GM10266 (cell line): ENCODE measurements around the gene MAP1LC3C.
"Not testable (repeated sequence)": the region's sequence is repeated elsewhere in the genome, so short reads cannot be mapped to it uniquely, and the experiment has no call there.

ENCODE experiments used
- DNase-seq: peaks from one replicate; pipeline ENCODE4 v3.0.0; 2012; ENCODE audit errors: extremely low spot score
- TF ChIP-seq, protein P1 (sequence below): IDR thresholded peaks from 2 replicates; pipeline ENCODE4 v1.5.1; 2012; ENCODE audit warnings: mild to moderate bottlenecking, low read depth; ENCODE audit not compliant: control insufficient read depth, insufficient read depth; ENCODE audit errors: missing control alignments

MAP1LC3C gene

DNA sequence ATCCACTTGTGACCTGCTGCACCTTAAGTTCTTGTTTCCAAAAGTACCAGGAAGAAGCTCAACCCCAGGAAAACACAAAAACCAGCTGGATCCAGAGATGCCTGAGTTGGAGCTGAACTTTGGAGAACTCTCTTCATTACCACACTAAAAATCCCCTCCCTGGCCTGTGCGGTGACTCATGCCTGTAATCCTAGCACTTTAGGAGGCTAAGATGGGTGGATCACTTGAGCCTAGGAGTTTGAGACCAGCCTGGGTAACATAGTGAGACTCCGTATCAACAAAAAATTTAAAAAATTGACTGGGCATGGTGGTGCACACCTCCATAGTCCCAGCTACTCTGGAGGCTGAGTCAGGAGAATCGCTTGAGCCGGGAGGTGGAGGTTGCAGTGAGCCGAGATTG, 6.2 kb downstream of the MAP1LC3C start:
- TF ChIP-seq, protein P1, sequence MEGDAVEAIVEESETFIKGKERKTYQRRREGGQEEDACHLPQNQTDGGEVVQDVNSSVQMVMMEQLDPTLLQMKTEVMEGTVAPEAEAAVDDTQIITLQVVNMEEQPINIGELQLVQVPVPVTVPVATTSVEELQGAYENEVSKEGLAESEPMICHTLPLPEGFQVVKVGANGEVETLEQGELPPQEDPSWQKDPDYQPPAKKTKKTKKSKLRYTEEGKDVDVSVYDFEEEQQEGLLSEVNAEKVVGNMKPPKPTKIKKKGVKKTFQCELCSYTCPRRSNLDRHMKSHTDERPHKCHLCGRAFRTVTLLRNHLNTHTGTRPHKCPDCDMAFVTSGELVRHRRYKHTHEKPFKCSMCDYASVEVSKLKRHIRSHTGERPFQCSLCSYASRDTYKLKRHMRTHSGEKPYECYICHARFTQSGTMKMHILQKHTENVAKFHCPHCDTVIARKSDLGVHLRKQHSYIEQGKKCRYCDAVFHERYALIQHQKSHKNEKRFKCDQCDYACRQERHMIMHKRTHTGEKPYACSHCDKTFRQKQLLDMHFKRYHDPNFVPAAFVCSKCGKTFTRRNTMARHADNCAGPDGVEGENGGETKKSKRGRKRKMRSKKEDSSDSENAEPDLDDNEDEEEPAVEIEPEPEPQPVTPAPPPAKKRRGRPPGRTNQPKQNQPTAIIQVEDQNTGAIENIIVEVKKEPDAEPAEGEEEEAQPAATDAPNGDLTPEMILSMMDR: no peak
- no peak for DNase-seq

DNA sequence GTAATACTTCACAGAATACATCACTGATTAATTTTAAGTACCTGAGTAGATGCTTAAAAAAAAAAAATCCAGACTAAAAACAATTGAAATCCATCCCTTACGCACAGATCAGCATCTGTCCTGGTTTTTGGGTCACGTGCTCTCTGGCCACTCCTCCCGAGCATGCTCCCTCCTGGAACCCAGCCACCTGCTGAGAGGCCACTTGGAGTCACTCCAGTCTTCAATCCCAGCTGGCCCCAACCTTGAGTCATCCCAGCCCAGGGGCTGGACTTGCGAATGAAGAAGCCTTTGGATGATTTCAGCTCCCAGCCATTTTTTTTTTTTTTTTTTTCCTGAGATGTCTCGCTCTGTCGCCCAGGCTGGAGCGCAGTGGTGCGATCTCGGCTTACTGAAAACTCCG, 8.9 kb downstream of the MAP1LC3C start:
- TF ChIP-seq, protein P1: no peak
- no peak for DNase-seq

DNA sequence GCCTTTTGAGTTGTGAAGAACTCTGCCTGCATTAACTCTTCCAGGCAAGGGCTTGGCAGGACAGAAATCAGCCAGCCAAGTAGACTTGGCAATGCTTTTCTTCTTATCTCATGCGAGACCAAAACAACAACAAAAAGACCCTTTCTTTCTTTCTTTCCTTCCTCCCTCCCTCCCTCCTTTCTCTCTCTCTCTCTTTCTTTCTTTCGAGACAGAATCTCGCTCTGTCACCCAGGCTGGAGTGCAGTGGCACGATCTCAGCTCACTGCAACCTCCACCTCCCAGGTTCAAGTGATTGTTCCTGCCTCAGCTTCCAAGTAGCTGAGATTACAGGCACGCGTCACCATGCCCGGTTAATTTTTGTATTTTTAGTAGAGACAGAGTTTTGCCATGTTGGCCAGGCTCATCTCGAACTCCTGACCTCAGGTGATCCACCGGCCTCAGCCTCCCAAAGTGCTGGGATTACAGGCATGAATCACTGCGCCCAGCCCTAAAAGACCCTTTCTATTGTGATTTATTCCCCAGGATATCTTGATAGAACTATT, 10.4 kb downstream of the MAP1LC3C start:
- not testable (repeated sequence) for DNase-seq

DNA sequence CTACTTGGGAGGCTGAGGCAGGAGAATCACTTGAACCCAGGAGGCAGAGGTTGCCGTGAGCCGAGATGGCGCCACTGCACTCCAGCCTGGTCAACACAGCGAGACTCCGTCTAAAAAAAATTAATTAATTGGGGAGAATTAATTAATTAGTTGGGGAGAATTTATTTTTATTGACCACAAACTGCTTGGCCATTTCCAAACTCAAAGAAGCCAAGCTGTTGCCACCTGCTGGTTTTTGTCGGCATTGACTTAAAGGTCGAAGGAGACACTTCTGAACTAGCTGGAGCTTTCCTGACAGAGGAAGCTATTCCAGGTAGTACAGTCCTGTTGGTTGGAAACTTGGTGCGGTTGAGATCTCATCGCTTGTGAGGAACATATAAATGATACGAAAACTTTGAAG, 13.1 kb downstream of the MAP1LC3C start:
- DNase-seq: peak; percentile 52
- TF ChIP-seq, protein P1: peak; percentile 52

DNA sequence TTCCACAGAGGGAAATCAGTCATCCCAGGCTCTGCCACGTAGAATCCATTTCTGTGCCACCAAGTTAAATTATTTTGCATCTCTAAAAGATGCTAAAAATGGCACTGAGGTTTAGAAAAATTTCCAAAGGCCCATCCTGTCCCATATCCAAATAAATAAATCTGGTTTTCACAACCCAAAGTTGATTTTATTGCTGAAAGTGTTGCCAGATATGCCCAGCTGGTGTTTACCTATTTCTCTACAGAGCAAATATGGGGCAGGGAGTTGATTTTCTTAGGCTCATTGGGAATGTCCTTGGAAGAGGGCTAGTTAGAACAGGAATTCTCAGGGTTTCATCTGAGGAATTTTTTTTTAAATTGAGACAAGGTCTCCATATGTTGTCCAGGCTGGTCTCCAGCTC, 19.0 kb downstream of the MAP1LC3C start:
- no peak for DNase-seq
- TF ChIP-seq, protein P1: no peak

DNA sequence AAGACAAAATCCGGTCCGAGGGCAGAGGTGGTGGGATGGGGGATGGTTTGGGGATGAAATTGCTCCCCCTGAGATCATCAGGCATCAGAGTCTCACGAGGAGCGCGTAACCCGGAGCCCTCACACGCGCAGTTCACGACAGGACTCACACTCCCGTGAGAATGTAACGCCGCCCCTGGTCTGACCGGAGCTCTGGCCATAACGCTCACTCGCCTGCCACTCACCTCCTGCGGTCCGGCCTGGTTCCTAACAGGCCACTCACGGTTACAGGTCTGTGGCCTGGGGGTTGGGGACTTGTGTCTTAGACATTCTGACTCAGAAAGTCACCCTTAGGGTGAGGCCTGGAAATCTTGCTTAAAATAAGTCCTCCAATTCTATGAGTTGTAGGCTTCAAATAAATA, 19.8 kb downstream of the MAP1LC3C start:
- TF ChIP-seq, protein P1: no peak
- DNase-seq: no peak

DNA sequence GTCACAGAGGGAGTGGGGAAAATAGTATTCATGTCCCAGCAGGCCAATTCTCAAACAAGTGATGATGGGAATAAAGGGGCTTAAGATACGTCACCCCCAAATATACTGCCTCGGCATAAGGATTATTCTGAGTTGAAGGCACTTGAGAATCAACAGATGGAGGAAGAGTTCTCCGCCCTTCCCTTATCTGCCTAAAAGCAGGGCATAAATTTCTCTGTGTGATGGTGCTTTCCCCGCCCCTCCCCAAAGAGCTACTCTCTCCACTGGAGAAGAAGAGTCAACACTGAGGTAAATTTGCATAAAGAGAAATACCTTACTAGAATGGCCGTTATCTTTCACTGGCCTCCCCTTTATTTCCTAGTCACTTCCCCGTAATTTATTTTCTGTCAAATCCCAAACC, 22.7 kb downstream of the MAP1LC3C start:
- TF ChIP-seq, protein P1: no peak
- DNase-seq: no peak
